ENCODE data around the gene ZXDC. TPM values are rescaled to one million over a fixed set of nuclear protein-coding genes. Genes with fewer than 3 reads are reported as not detected.
A peak's percentile ranks its signal among the peaks of the same experiment; 100 is the strongest.

The ZXDC gene
- total RNA-seq, 8 experiments from 2014 or later: 15.1 to 32.0 (median 24.2) TPM

GRCh38 chr3:126494204-126494969, 18.7 kb upstream of the ZXDC start:
- 29 to 61% (median 50%) methylated on average over 1 to 5 of the region's 12 CpGs; no CpG with 5 or more reads in 5 of the 10 experiments for WGBS, 10 experiments
- no peak overlapping the region for H3K4me3 ChIP-seq
- peak; percentile 23 to 81 (median 58) for ATAC-seq (replicated peaks in 6 of 8)
- peaks cover 9 to 11% of the 10 kb centered on the region in 2 donors for H3K4me1 ChIP-seq (replicated peaks in 1 of 2)
- no peak overlapping the region for H3K27ac ChIP-seq
- in situ Hi-C loops (cut with MboI; ENCODE audit: low pct_unique_long_range_greater_than_20kb in 2 of 9, low sequenced_read_pairs in 9 of 9, unreplicated experiment in 9 of 9): no loop called here

DNA sequence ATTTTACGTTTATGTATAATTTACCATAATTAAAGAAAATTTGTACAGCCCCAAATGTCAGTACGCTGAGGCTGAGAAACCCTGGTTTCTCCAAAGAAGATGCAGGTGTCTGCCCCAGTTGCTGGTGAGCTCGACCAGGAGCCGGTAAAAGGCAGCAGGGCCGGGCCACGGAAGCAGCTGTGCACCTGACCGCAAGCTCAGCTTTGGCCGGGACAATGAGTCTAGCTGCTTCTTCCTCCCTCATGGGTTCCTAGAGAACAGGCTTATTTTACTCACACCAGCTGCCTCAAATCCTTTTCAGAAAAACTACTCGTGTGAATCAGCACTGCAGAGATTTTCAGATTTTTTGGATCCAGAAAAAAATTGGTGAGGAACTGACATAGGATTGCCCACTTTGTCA, 18.0 kb upstream of the ZXDC start:
- H3K27ac ChIP-seq: no peak overlapping the region
- in situ Hi-C loops (cut with MboI; ENCODE audit: low pct_unique_long_range_greater_than_20kb in 2 of 9, low sequenced_read_pairs in 9 of 9, unreplicated experiment in 9 of 9): no loop called here
- peak in 5 of 8 experiments; percentile 21 to 63 (median 50) for ATAC-seq (replicated peaks in 6 of 8)
- WGBS, 10 experiments: 30 to 94% (median 66%) methylated on average over 2 to 8 of the region's 9 CpGs; no CpG with 5 or more reads in 2 of the 10 experiments
- peaks cover 9 to 11% of the 10 kb centered on the region in 2 donors for H3K4me1 ChIP-seq (replicated peaks in 1 of 2)
- no peak overlapping the region for H3K4me3 ChIP-seq

DNA sequence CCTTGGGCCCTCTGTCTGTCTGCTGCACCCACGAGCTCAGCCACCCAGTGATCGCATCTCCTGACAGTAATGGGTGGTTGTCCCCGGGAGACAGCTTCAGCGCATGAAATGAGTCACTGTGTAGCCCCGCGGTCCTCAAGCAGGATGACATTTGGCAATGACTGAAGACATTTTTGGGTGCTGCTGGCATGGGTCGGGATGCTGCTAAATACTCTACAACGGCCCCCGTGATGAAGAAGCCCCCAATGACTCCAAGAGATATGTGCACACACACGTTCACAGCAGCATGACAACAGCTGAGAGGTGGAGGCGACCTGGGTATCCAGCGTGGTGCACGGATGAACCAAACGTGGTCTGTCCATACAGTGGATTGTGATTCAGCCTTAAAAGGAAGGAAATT, 17.4 kb upstream of the ZXDC start:
- 52 to 100% (median 87%) methylated on average over 1 to 8 of the region's 14 CpGs; no CpG with 5 or more reads in 2 of the 10 experiments for WGBS, 10 experiments

DNA sequence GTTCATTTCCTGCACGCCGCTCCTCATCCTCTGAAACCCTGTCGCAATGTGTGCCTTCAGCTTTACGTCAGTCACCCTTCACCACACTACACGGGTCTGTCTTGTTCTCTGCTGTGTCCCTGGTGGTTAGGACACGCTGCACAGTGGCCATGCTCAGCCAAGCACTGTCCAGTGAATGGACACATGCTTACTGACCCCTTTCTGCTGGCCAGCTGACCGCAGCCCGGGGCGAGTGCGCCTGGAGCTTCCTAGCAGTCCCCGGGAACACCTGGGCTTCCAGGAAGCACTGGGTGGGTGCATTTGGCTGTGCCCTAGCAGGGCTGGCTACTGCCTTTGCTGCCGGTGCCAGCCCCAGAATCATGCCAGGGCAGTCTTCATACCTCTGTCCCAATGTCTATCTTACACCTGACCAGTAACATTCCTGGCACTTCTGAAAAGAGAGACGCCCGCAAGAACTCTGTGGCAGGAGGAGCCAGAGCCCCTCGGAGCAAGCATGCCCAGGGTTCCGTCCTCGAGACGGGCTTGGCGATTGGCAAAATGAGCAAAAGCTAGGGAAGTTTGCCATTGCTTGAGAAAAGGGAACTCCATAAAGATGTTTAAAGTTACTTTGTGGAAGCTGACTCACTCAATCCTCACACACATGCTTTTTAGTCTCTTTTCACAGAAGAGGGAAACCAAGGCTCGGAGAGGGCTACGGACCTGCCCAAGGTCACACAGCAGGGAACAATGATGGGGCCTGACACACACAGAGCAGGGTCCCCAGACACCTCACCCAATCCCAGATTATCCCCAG, 15.7 kb upstream of the ZXDC start:
- Histone ChIP-seq H3K4me3 (no peak overlapping the region), H3K27ac (no peak overlapping the region), H3K4me1 (replicated peaks in 1 of 2) (peaks cover 13 to 14% of the 10 kb centered on the region in 2 donors)
- WGBS, 10 experiments: 60 to 100% (median 83%) methylated on average over 1 to 16 of the region's 21 CpGs; no CpG with 5 or more reads in 1 of the 10 experiments
- no peak for ATAC-seq (replicated peaks in 6 of 8)
- in situ Hi-C loops (cut with MboI; ENCODE audit: low pct_unique_long_range_greater_than_20kb in 2 of 9, low sequenced_read_pairs in 9 of 9, unreplicated experiment in 9 of 9): no loop called here

More for the DNA sequence above, 17.4 kb upstream of the ZXDC start:
- Histone ChIP-seq H3K4me3 (no peak overlapping the region), H3K4me1 (replicated peaks in 1 of 2) (peaks cover 9 to 11% of the 10 kb centered on the region in 2 donors), H3K27ac (no peak overlapping the region)
- ATAC-seq (replicated peaks in 6 of 8): peak in 1 of 8 experiments; percentile 22
- in situ Hi-C loops (cut with MboI; ENCODE audit: low pct_unique_long_range_greater_than_20kb in 2 of 9, low sequenced_read_pairs in 9 of 9, unreplicated experiment in 9 of 9): no loop called here

- WGBS, 10 experiments: 40 to 93% (median 80%) methylated on average over 1 to 6 of the region's 6 CpGs; no CpG with 5 or more reads in 1 of the 10 experiments
- ATAC-seq (replicated peaks in 6 of 8): no peak
- Histone ChIP-seq H3K4me1 (replicated peaks in 1 of 2) (peaks cover 18 to 19% of the 10 kb centered on the region in 2 donors), H3K4me3 (no peak overlapping the region), H3K27ac (no peak overlapping the region)
- in situ Hi-C loops (cut with MboI; ENCODE audit: low pct_unique_long_range_greater_than_20kb in 2 of 9, low sequenced_read_pairs in 9 of 9, unreplicated experiment in 9 of 9): no loop called here
Measured at GRCh38 chr3:126490619-126491018, 14.9 kb upstream of the ZXDC start.

- no peak overlapping the region for H3K4me3 ChIP-seq
- no peak for ATAC-seq (replicated peaks in 6 of 8)
- in situ Hi-C loops (cut with MboI; ENCODE audit: low pct_unique_long_range_greater_than_20kb in 2 of 9, low sequenced_read_pairs in 9 of 9, unreplicated experiment in 9 of 9): no loop called here
- WGBS, 10 experiments: 60 to 100% (median 98%) methylated on average over 1 to 6 of the region's 16 CpGs; no CpG with 5 or more reads in 4 of the 10 experiments
- no peak overlapping the region for H3K27ac ChIP-seq
- peaks cover 28 to 29% of the 10 kb centered on the region in 2 donors for H3K4me1 ChIP-seq (replicated peaks in 1 of 2)
Measured at GRCh38 chr3:126488886-126489569, 13.3 kb upstream of the ZXDC start.

DNA sequence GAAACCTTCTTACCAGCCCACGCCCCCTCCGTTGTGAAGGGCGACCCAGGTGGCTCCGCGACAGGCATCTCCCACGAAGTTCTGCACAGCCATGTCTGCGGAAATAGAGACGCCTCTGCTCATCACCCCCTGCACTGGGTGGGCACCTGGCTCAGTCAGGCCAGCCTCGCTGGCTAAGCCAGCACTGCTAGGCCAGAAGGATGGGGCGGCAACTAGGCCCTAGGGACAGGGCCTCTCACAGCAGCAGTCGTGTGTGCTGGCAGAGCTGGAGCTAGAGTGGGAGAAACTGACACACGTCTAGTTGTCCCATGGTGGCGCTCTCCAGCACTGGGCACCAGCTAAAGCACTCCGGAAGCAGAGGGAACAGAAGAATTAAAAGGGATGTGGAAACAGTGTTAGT, 12.5 kb upstream of the ZXDC start:
- Histone ChIP-seq H3K4me1 (replicated peaks in 1 of 2) (peaks cover 24 to 25% of the 10 kb centered on the region in 2 donors), H3K27ac (no peak overlapping the region), H3K4me3 (no peak overlapping the region)
- WGBS, 10 experiments: 60 to 100% (median 87%) methylated on average over 1 to 6 of the region's 14 CpGs; no CpG with 5 or more reads in 2 of the 10 experiments
- in situ Hi-C loops (cut with MboI; ENCODE audit: low pct_unique_long_range_greater_than_20kb in 2 of 9, low sequenced_read_pairs in 9 of 9, unreplicated experiment in 9 of 9): no loop called here
- ATAC-seq (replicated peaks in 6 of 8): no peak

- peak in 6 of 8 experiments; percentile 12 to 59 (median 41) for ATAC-seq (replicated peaks in 6 of 8)
Measured at GRCh38 chr3:126487151-126487771, 11.6 kb upstream of the ZXDC start.

GRCh38 chr3:126486360-126486847, 10.7 kb upstream of the ZXDC start:
- WGBS, 10 experiments: 16 to 90% (median 81%) methylated on average over 2 to 6 of the region's 14 CpGs; no CpG with 5 or more reads in 4 of the 10 experiments
- in situ Hi-C loops (cut with MboI; ENCODE audit: low pct_unique_long_range_greater_than_20kb in 2 of 9, low sequenced_read_pairs in 9 of 9, unreplicated experiment in 9 of 9): no loop called here
- peak in 2 of 8 experiments; percentile 11 for ATAC-seq (replicated peaks in 6 of 8)
- no peak overlapping the region for H3K4me3 ChIP-seq
- H3K4me1 ChIP-seq (replicated peaks in 1 of 2): peaks cover 26 to 29% of the 10 kb centered on the region in 2 donors
- H3K27ac ChIP-seq: no peak overlapping the region

More at GRCh38 chr3:126487151-126487771, 11.6 kb upstream of the ZXDC start:
- 3 to 86% (median 68%) methylated on average over 2 to 7 of the region's 17 CpGs; no CpG with 5 or more reads in 3 of the 10 experiments for WGBS, 10 experiments
- peaks cover 24 to 25% of the 10 kb centered on the region in 2 donors for H3K4me1 ChIP-seq (replicated peaks in 1 of 2)
- H3K4me3 ChIP-seq: no peak overlapping the region
- in situ Hi-C loops (cut with MboI; ENCODE audit: low pct_unique_long_range_greater_than_20kb in 2 of 9, low sequenced_read_pairs in 9 of 9, unreplicated experiment in 9 of 9): no loop called here
- H3K27ac ChIP-seq: no peak overlapping the region

DNA sequence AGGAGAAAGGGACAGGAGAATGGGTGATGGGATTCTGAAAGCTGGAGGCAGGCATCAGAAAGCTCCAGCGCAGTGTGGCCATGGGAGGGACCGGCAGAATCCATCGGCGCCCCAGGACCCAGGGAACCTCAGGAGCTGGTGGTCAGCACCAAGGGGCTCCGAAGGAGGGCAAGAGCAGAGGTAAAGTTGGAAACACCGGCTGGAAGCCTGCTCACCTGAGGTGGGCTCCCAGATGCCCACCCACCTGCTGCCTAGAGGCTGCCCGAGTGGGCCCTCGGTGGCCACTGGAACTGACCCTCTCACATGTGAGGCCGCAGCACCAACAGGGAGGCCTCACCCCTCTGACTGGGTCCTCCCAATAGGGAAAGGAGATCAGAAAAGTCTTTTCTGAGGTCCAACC, 10.3 kb upstream of the ZXDC start:
- in situ Hi-C loops (cut with MboI; ENCODE audit: low pct_unique_long_range_greater_than_20kb in 2 of 9, low sequenced_read_pairs in 9 of 9, unreplicated experiment in 9 of 9): no loop called here
- Histone ChIP-seq H3K4me3 (no peak overlapping the region), H3K4me1 (replicated peaks in 1 of 2) (peaks cover 30 to 34% of the 10 kb centered on the region in 2 donors), H3K27ac (no peak overlapping the region)
- no peak for ATAC-seq (replicated peaks in 6 of 8)
- 58 to 96% (median 86%) methylated on average over 2 to 5 of the region's 9 CpGs; no CpG with 5 or more reads in 5 of the 10 experiments for WGBS, 10 experiments

DNA sequence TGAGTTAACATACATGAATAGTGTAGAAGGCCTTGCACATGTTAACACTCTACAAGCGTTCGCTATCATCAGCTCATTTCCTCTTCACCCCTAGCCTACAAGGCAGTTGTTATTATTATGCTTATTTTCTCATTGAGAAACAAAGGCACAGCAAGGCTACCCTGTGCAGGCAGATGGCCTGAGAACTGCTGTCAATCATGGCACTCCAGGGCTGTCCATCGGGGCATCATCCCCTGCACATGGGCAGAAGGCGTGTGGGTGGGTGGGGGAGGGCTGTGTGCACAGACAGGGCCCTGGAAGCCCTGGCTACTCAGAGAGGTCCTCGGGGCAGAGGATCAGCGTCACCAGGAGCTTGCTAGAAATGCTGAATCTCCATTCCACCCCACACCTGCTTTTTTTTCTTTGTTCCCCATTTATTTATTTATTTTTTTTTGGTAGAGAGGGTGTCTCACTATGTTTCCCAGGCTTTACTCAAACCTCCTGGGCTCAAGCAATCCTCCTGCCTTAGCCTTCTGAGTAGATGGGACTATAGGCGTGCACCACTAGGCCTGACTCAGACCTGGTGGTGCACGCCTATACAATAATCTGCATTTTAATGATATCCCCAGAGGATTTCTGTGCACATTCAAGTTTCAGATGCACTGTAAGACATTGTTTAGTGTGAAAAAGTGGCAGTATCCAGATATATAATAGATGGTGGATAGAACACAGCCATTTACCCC, 9.6 kb upstream of the ZXDC start:
- H3K4me1 ChIP-seq (replicated peaks in 1 of 2): peaks cover 31 to 33% of the 10 kb centered on the region in 2 donors
- no peak overlapping the region for H3K4me3 ChIP-seq
- WGBS, 10 experiments: 0 to 100% (median 39%) methylated on average over 1 to 4 of the region's 8 CpGs; no CpG with 5 or more reads in 1 of the 10 experiments
- ATAC-seq (replicated peaks in 6 of 8): peak in 7 of 8 experiments; percentile 41 to 82 (median 81)
- in situ Hi-C loops (cut with MboI; ENCODE audit: low pct_unique_long_range_greater_than_20kb in 2 of 9, low sequenced_read_pairs in 9 of 9, unreplicated experiment in 9 of 9): no loop called here
- H3K27ac ChIP-seq: peak overlapping the region in 1 of 2 donors; percentile 4

Data from motor neuron (in vitro differentiated cells).